22Rv1 (cell line): ENCODE measurements around the gene TCERG1L.

ENCODE experiments used
- CTCF ChIP-seq: fragments of 450-650 bp; IDR thresholded peaks from 2 replicates; pipeline ENCODE4 v1.5.1; 2017; ENCODE audit warnings: mild to moderate bottlenecking
- ZFX ChIP-seq: fragments of 450-650 bp; IDR thresholded peaks from 2 replicates; pipeline ENCODE4 v1.6.1; 2017; ENCODE audit warnings: antibody characterized with exemption, borderline replicate concordance

- no peak for TF ChIP-seq CTCF
- no peak for TF ChIP-seq ZFX
Measured at GRCh38 chr10:131311402-131311660, 190 bp downstream of the TCERG1L start.
